Measurements from ENCODE around the gene NTRK2. TPM values are rescaled to one million over a fixed set of nuclear protein-coding genes. Genes with fewer than 3 reads are reported as not detected.

NTRK2 gene
- total RNA-seq, 6 experiments from 2014 or later = 0.18 to 0.49 (median 0.30) TPM

DNA sequence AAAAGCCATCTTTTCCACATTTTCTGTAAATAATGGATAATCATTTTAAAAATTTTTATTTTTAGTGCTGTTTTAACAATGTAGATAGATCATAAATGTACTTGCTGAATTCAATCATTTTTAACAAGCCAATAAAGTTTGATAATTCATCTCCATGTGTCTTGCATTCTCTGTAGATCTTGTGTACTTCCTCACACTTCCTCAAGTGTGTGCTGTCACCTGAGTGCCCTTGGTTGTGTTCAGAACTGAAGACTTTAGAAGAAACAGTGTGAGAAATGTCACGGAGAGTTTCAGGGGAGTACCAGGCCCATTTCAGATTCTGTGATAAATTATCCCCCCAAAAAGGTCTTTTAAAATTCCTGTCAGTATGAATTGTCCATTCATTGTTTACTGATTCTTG lies 146.0 kb downstream of the NTRK2 start:
- no peak for TF ChIP-seq POLR2A (IDR thresholded peaks at IDR 0.05)
- TF ChIP-seq, protein P1, sequence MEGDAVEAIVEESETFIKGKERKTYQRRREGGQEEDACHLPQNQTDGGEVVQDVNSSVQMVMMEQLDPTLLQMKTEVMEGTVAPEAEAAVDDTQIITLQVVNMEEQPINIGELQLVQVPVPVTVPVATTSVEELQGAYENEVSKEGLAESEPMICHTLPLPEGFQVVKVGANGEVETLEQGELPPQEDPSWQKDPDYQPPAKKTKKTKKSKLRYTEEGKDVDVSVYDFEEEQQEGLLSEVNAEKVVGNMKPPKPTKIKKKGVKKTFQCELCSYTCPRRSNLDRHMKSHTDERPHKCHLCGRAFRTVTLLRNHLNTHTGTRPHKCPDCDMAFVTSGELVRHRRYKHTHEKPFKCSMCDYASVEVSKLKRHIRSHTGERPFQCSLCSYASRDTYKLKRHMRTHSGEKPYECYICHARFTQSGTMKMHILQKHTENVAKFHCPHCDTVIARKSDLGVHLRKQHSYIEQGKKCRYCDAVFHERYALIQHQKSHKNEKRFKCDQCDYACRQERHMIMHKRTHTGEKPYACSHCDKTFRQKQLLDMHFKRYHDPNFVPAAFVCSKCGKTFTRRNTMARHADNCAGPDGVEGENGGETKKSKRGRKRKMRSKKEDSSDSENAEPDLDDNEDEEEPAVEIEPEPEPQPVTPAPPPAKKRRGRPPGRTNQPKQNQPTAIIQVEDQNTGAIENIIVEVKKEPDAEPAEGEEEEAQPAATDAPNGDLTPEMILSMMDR (IDR thresholded peaks at IDR 0.05) = no peak
- Histone ChIP-seq H3K4me3 (no peak overlapping the region), H3K36me3 (no peaks in the 10 kb centered on the region), H3K27me3 (no peaks in the 10 kb centered on the region), H3K9me3 (no peaks in the 10 kb centered on the region), H3K27ac (no peak overlapping the region), H3K4me1 (no peaks in the 10 kb centered on the region)
- ATAC-seq = no peak
- WGBS (ENCODE audit: insufficient coverage, low coverage, low lambda C conversion rate, missing lambda C conversion rate) = 67% methylated on average over 1 of the region's 1 CpG
- no peak for DNase-seq
- intact Hi-C loops (cut with DNase I) = no loop called here

DNA sequence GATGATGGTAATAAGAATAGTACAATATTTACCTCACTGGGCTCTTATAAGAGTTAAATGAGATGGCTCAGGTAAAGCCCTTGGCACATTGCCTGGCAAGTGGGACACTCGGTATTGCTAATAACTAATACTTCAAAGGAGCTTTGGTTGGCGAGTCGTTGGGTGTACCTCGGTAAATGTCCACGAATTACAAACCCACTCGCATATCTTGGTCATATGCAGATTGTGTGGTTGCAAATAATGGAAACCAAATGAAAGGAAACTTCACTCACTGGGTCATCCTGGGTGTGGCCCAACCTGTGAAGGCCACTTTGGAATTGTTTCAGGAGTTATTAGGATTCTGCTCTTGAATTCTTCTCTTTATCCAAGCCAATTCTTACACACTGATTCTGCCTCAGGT lies 147.5 kb downstream of the NTRK2 start:
- DNase-seq = no peak
- Histone ChIP-seq H3K36me3 (no peaks in the 10 kb centered on the region), H3K9me3 (no peaks in the 10 kb centered on the region), H3K27ac (no peak overlapping the region), H3K4me1 (no peaks in the 10 kb centered on the region), H3K4me3 (no peak overlapping the region), H3K27me3 (no peaks in the 10 kb centered on the region)
- TF ChIP-seq, protein P1 (IDR thresholded peaks at IDR 0.05) = no peak
- TF ChIP-seq POLR2A (IDR thresholded peaks at IDR 0.05) = no peak
- WGBS (ENCODE audit: insufficient coverage, low coverage, low lambda C conversion rate, missing lambda C conversion rate) = 70% methylated on average over 6 of the region's 6 CpGs
- intact Hi-C loops (cut with DNase I) = no loop called here
- no peak for ATAC-seq

DNA sequence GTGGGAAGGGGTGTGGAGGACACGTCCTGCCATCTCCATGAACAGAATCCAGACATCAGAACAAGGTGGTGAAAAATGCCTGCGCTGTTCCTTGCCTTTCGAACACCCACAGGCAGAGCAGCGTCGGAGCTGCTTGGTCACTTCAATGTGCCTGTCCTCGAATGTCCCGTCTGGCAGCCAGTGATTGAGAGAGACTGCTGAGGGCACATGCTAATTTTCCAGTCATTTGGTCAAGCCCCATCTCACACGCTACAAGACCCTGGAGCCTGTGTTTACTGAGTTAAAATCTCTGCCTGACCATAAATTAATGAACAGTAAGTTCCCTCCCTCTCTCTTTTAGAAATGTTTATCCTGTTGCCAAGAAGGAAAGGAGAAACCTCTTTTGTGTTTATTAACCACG lies 149.3 kb downstream of the NTRK2 start:
- no peak for ATAC-seq
- 67% methylated on average over 6 of the region's 9 CpGs for WGBS (ENCODE audit: insufficient coverage, low coverage, low lambda C conversion rate, missing lambda C conversion rate)
- TF ChIP-seq POLR2A (IDR thresholded peaks at IDR 0.05) = no peak
- TF ChIP-seq, protein P1 (IDR thresholded peaks at IDR 0.05) = no peak
- Histone ChIP-seq H3K36me3 (no peaks in the 10 kb centered on the region), H3K4me3 (no peak overlapping the region), H3K9me3 (no peaks in the 10 kb centered on the region), H3K27me3 (no peaks in the 10 kb centered on the region), H3K27ac (no peak overlapping the region), H3K4me1 (no peaks in the 10 kb centered on the region)
- intact Hi-C loops (cut with DNase I) = no loop called here
- no peak for DNase-seq

DNA sequence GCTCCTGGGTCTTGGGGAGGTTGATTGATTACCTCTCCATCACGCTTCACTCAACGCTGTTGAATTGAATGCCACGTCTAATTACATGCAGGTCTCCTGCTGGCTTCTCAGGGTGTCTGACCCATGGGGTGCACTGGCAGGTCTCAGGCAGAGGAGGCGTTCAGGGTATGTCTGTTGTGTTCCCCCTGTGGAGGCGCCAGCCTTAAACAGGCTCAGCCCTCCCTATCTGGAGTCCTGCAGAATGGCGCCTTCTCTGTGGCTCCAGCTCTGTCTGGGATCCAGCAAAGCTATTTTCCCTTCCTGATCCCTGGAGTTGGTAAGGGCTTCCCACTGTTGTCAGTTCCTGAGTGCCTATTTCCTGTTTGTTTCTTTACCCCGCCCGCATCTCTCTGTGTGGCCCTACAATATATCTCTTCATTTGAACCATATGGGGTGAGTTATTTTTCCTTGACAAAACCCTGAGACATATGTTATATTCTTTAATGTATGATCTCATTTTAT lies 150.0 kb downstream of the NTRK2 start:
- no peaks in the 10 kb centered on the region for H3K27me3 ChIP-seq

More for the DNA sequence above, 150.0 kb downstream of the NTRK2 start:
- Histone ChIP-seq H3K4me3 (no peak overlapping the region), H3K27ac (no peak overlapping the region), H3K36me3 (no peaks in the 10 kb centered on the region), H3K4me1 (no peaks in the 10 kb centered on the region), H3K9me3 (no peaks in the 10 kb centered on the region)
- DNase-seq (no peak), ATAC-seq (no peak)
- intact Hi-C loops (cut with DNase I) = no loop called here
- TF ChIP-seq, protein P1 (IDR thresholded peaks at IDR 0.05) = no peak
- no peak for TF ChIP-seq POLR2A (IDR thresholded peaks at IDR 0.05)
- WGBS (ENCODE audit: insufficient coverage, low coverage, low lambda C conversion rate, missing lambda C conversion rate) = 50% methylated on average over 6 of the region's 8 CpGs
